Uterus (tissue), 4 donors: ENCODE measurements around the gene FBXW12. TPM values are rescaled to one million over a fixed set of nuclear protein-coding genes. Genes with fewer than 3 reads are reported as not detected.

Experiments used
- DNase-seq, 2 donors: peaks; one replicate each; pipeline ENCODE4 v3.0.0-alpha.2; 2019 to 2020
- H3K27ac ChIP-seq, 2 donors: fragments of 200-600 bp; sonication (generic); 1 replicate in 1 of 2; 2 replicates in 1 of 2; pipeline ENCODE4 v1.5.1; 2016 to 2018
- H3K27me3 ChIP-seq, 2 donors: fragments of 200-600 bp; sonication (generic); one replicate each; pipeline ENCODE4 v1.5.1; 2018 to 2019; ENCODE audit warnings: control low read depth in 1 of 2
- H3K36me3 ChIP-seq, 2 donors: fragments of 200-600 bp; sonication (generic); one replicate each; pipeline ENCODE4 v1.5.1; 2019; ENCODE audit warnings: control low read depth in 1 of 2
- H3K4me1 ChIP-seq, 2 donors: fragments of 200-600 bp; sonication (generic); one replicate each; pipeline ENCODE4 v1.5.1; 2018 to 2019; ENCODE audit warnings: control low read depth in 1 of 2
- H3K4me3 ChIP-seq, 2 donors: fragments of 200-600 bp; sonication (generic); 1 replicate in 1 of 2; 2 replicates in 1 of 2; pipeline ENCODE4 v1.5.1; 2018 to 2019; ENCODE audit warnings: mild to moderate bottlenecking in 1 of 2
- H3K9me3 ChIP-seq, 2 donors: fragments of 200-600 bp; sonication (generic); one replicate each; pipeline ENCODE4 v1.5.1; 2019; ENCODE audit warnings: control low read depth in 1 of 2
- CTCF ChIP-seq, 4 experiments: fragments of 200-600 bp in 2 of 4; fragments of 450-650 bp in 2 of 4; sonication (generic) in 2 of 4; IDR thresholded peaks; one replicate each; pipeline ENCODE4 v1.5.1; 2016 to 2019; ENCODE audit warnings: antibody characterized with exemption in 4 of 4, mild to moderate bottlenecking in 2 of 4, moderate library complexity in 1 of 4
- POLR2A ChIP-seq, 2 donors: fragments of 450-650 bp; IDR thresholded peaks; one replicate each; pipeline ENCODE4 v1.6.1; 2016; ENCODE audit warnings: antibody characterized with exemption in 2 of 2, mild to moderate bottlenecking in 1 of 2, moderate library complexity in 1 of 2
- intact Hi-C: fragments of 100-400 bp; cut with DNase I; formaldehyde crosslinking; loops from one replicate; pipeline ENCODE4 v1.15.1; 2023; ENCODE audit warnings: low total_unique reads
- total RNA-seq, 4 donors: library from RNA; depleted of rRNA in 3 of 4; stranded (reverse); fragments of >200 nt in 3 of 4; gene quantifications; one replicate each; pipeline versions ENCODE4 v1.1.0 to v1.2.4, GENCODE V29; 2014 to 2023
- donor health status: DM: yes; HTN: yes; CAD: no.

Gene FBXW12
- total RNA-seq, 4 donors from 2014 or later = 0.37 to 0.55 TPM; not detected in 2

- H3K4me3 ChIP-seq = no peak overlapping the region
- no peaks in the 10 kb centered on the region for H3K9me3 ChIP-seq
- TF ChIP-seq POLR2A (IDR thresholded peaks at IDR 0.05) (no peak), CTCF (IDR thresholded peaks at IDR 0.05) (no peak)
- intact Hi-C loops = no loop called here
- H3K27ac ChIP-seq = no peak overlapping the region
- H3K36me3 ChIP-seq = no peaks in the 10 kb centered on the region
- no peaks in the 10 kb centered on the region for H3K27me3 ChIP-seq
- no peak for DNase-seq
- H3K4me1 ChIP-seq = no peaks in the 10 kb centered on the region
Observed at GRCh38 chr3:48414376-48415250, 42.6 kb downstream of the FBXW12 start.

- no peak for DNase-seq
- Histone ChIP-seq H3K4me1 (no peaks in the 10 kb centered on the region), H3K36me3 (no peaks in the 10 kb centered on the region)
Observed at GRCh38 chr3:48415251-48415953, 43.4 kb downstream of the FBXW12 start.

GRCh38 chr3:48416091-48416505 lies 44.1 kb downstream of the FBXW12 start:
- H3K27ac ChIP-seq = no peak overlapping the region
- no peaks in the 10 kb centered on the region for H3K27me3 ChIP-seq
- H3K4me1 ChIP-seq = no peaks in the 10 kb centered on the region
- H3K9me3 ChIP-seq = no peaks in the 10 kb centered on the region
- H3K4me3 ChIP-seq = no peak overlapping the region
- TF ChIP-seq POLR2A (IDR thresholded peaks at IDR 0.05) = no peak
- TF ChIP-seq CTCF (IDR thresholded peaks at IDR 0.05) = no peak
- intact Hi-C loops = no loop called here
- DNase-seq = no peak
- H3K36me3 ChIP-seq = no peaks in the 10 kb centered on the region

More at GRCh38 chr3:48415251-48415953, 43.4 kb downstream of the FBXW12 start:
- TF ChIP-seq CTCF (IDR thresholded peaks at IDR 0.05) = no peak
- TF ChIP-seq POLR2A (IDR thresholded peaks at IDR 0.05) = no peak
- Histone ChIP-seq H3K9me3 (no peaks in the 10 kb centered on the region), H3K4me3 (no peak overlapping the region), H3K27me3 (no peaks in the 10 kb centered on the region), H3K27ac (no peak overlapping the region)
- intact Hi-C loops = no loop called here

GRCh38 chr3:48416546-48416945 lies 44.5 kb downstream of the FBXW12 start:
- no peak for TF ChIP-seq CTCF (IDR thresholded peaks at IDR 0.05)
- no peaks in the 10 kb centered on the region for H3K9me3 ChIP-seq
- no peak overlapping the region for H3K4me3 ChIP-seq
- no peak overlapping the region for H3K27ac ChIP-seq
- no peak for DNase-seq
- no peaks in the 10 kb centered on the region for H3K4me1 ChIP-seq
- H3K27me3 ChIP-seq = no peaks in the 10 kb centered on the region
- no peaks in the 10 kb centered on the region for H3K36me3 ChIP-seq
- intact Hi-C loops = no loop called here

- intact Hi-C loops = no loop called here
- no peak overlapping the region for H3K27ac ChIP-seq
- H3K27me3 ChIP-seq = no peaks in the 10 kb centered on the region
- no peaks in the 10 kb centered on the region for H3K4me1 ChIP-seq
- TF ChIP-seq CTCF (IDR thresholded peaks at IDR 0.05) = no peak
- no peak for TF ChIP-seq POLR2A (IDR thresholded peaks at IDR 0.05)
- no peaks in the 10 kb centered on the region for H3K36me3 ChIP-seq
- no peak overlapping the region for H3K4me3 ChIP-seq
- no peaks in the 10 kb centered on the region for H3K9me3 ChIP-seq
- no peak for DNase-seq
Observed at GRCh38 chr3:48417529-48418108, 45.6 kb downstream of the FBXW12 start.
